SJSA1 (cell line): Measurements from ENCODE around the gene LRRN4CL. TPM values are rescaled to one million over a fixed set of nuclear protein-coding genes. Genes with fewer than 3 reads are reported as not detected.
"Not testable (repeated sequence)": the region's sequence is repeated elsewhere in the genome, so short reads cannot be mapped to it uniquely, and the experiment has no call there.

Experiments used
- DNase-seq, 2 experiments: peaks; one replicate each; pipeline ENCODE4 v3.0.0-alpha.2; 2015 to 2020; ENCODE audit warnings: low spot score in 2 of 2, low read depth in 1 of 2
- H3K27ac ChIP-seq: fragments of 250-450 bp; sonication (Bioruptor Pico); 2 replicates; pipeline ENCODE4 v1.5.1; 2020; ENCODE audit warnings: mild to moderate bottlenecking, moderate library complexity
- H3K27me3 ChIP-seq: fragments of 250-450 bp; sonication (Bioruptor Pico); replicated peaks from 2 replicates; pipeline ENCODE4 v1.5.1; 2020; ENCODE audit warnings: mild to moderate bottlenecking, moderate library complexity
- H3K36me3 ChIP-seq: fragments of 250-450 bp; sonication (Bioruptor Pico); 2 replicates; pipeline ENCODE4 v1.5.1; 2020; ENCODE audit warnings: mild to moderate bottlenecking
- H3K4me1 ChIP-seq: fragments of 250-450 bp; sonication (Bioruptor Pico); replicated peaks from 2 replicates; pipeline ENCODE4 v1.6.1; 2021; ENCODE audit warnings: mild to moderate bottlenecking
- H3K4me3 ChIP-seq: fragments of 250-450 bp; sonication (Bioruptor Pico); 2 replicates; pipeline ENCODE4 v1.5.1; 2020; ENCODE audit warnings: mild to moderate bottlenecking
- H3K9me3 ChIP-seq: fragments of 250-450 bp; sonication (Bioruptor Pico); replicated peaks from 2 replicates; pipeline ENCODE4 v1.5.1; 2020; ENCODE audit warnings: mild to moderate bottlenecking
- total RNA-seq: library from RNA; depleted of rRNA; stranded (reverse); fragments of >200 nt; shearing (Covaris generic); gene quantifications from 2 replicates; pipeline ENCODE4 v1.2.3, GENCODE V29; 2014

The LRRN4CL gene
- total RNA-seq, 1 experiment from 2014 or later, result 0.55 TPM

- Histone ChIP-seq H3K27ac (no peak overlapping the region), H3K4me3 (peak overlapping the region; percentile 90; the same call in 1 of the 2 replicates), H3K4me1 (peaks cover 24% of the 10 kb centered on the region)
These were observed 11.6 kb downstream of the LRRN4CL start for GRCh38 chr11:62677714-62678113.

GRCh38 chr11:62677156-62677555 lies 12.2 kb downstream of the LRRN4CL start:
- no peak overlapping the region for H3K27ac ChIP-seq

More at GRCh38 chr11:62677714-62678113, 11.6 kb downstream of the LRRN4CL start:
- Histone ChIP-seq H3K36me3 (peaks cover 54% of the 10 kb centered on the region), H3K27me3 (no peaks in the 10 kb centered on the region), H3K9me3 (no peaks in the 10 kb centered on the region)
- no peak for DNase-seq

DNA sequence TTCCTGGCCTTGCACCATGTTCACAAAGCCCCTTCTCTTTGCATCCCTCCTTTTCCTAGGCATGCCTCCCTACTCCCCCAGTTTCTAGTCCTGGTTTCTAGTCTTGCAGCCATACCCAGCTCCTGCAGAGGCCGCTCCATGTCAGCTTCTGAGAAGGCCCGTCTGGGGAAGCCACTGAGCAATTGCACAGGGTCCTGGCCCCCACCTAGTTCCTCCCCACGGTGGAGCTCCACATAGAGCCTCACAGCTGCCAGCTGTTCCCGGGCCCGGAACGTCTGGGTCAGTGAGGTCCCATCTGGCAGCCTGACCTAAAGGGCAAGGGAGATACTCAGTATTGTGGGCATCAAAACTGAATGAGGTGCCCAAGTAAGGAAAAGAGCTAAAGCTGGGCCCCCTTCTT lies 12.6 kb downstream of the LRRN4CL start:
- H3K27ac ChIP-seq, result no peak overlapping the region
- H3K27me3 ChIP-seq, result no peaks in the 10 kb centered on the region
- no peaks in the 10 kb centered on the region for H3K9me3 ChIP-seq
- no peak for DNase-seq
- peaks cover 27% of the 10 kb centered on the region for H3K4me1 ChIP-seq
- H3K36me3 ChIP-seq, result peaks cover 62% of the 10 kb centered on the region
- no peak overlapping the region for H3K4me3 ChIP-seq

More at GRCh38 chr11:62677156-62677555, 12.2 kb downstream of the LRRN4CL start:
- Histone ChIP-seq H3K36me3 (peaks cover 58% of the 10 kb centered on the region), H3K9me3 (no peaks in the 10 kb centered on the region), H3K4me1 (peaks cover 27% of the 10 kb centered on the region), H3K27me3 (no peaks in the 10 kb centered on the region), H3K4me3 (no peak overlapping the region)
- no peak for DNase-seq

DNA sequence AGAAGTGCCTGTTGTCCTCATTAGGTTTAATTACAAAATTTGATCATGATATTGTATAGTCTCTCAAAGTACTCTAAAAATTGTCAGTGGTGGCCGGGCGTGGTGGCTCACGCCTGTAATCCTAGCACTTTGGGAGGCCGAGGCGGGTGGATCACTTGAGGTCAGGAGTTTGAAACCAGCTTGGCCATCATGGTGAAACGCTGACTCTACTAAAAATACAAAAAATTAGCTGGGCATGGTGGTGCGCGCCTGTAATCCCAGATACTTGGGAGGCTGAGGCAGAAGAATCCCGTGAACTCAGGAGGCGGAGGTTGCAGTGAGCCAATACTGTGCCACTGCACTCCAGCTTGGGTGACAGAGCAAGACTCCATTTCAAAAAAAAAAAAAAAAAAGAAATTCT lies 13.9 kb downstream of the LRRN4CL start:
- not testable (repeated sequence) for DNase-seq

DNA sequence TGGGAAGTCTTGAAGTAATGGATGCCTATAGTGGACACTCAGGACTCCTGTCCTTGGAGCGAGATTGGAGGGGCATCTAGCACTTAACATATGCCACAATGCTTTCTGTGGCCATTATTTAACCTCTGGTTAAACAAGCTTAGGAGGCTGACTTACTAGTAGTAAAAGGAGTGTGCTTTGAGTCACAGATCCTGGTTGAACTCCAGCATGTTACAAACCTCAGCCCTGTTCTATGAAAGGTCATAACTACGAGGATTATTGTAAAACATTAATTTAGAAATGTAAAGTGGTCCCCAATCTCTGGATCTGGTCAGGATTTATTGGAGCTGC lies 16.2 kb downstream of the LRRN4CL start:
- no peak overlapping the region for H3K27ac ChIP-seq
- H3K27me3 ChIP-seq, result no peaks in the 10 kb centered on the region
- peaks cover 67% of the 10 kb centered on the region for H3K36me3 ChIP-seq
- DNase-seq, result no peak
- no peak overlapping the region for H3K4me3 ChIP-seq
- H3K9me3 ChIP-seq, result no peaks in the 10 kb centered on the region
- peaks cover 21% of the 10 kb centered on the region for H3K4me1 ChIP-seq

More for the DNA sequence above, 13.9 kb downstream of the LRRN4CL start:
- not testable (repeated sequence) for H3K27me3 ChIP-seq, H3K27ac ChIP-seq, H3K9me3 ChIP-seq, H3K4me3 ChIP-seq
- H3K36me3 ChIP-seq, result peaks cover 64% of the 10 kb centered on the region
- H3K4me1 ChIP-seq, result peaks cover 28% of the 10 kb centered on the region

DNA sequence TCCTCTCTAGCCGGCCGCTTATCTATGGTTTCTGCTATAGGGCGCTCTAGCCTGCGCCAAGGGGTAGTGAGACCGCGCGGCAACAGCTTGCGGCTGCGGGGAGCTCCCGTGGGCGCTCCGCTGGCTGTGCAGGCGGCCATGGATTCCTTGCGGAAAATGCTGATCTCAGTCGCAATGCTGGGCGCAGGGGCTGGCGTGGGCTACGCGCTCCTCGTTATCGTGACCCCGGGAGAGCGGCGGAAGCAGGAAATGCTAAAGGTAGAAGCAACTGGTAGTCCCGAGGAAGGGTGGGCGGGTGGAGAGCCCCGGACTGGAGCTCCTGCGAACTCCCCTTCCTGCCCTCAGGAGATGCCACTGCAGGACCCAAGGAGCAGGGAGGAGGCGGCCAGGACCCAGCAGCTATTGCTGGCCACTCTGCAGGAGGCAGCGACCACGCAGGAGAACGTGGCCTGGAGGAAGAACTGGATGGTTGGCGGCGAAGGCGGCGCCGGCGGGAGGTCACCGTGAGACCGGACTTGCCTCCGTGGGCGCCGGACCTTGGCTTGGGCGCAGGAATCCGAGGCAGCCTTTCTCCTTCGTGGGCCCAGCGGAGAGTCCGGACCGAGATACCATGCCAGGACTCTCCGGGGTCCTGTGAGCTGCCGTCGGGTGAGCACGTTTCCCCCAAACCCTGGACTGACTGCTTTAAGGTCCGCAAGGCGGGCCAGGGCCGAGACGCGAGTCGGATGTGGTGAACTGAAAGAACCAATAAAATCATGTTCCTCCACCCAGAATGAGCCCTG lies 17.5 kb downstream of the LRRN4CL start, which contains the start of the genes LBHD1 and UQCC3:
TSS of gene LBHD1 (minus strand) at position 660 of the 782 bp plus-strand sequence. CDS start 2,236 bp downstream, outside the sequence.
TSS of gene UQCC3 (plus strand) at position 66 of the 782 bp plus-strand sequence. CDS start at position 139, 73 bp downstream.
- Histone ChIP-seq H3K27me3 (no peaks in the 10 kb centered on the region), H3K9me3 (no peaks in the 10 kb centered on the region), H3K36me3 (peaks cover 67% of the 10 kb centered on the region), H3K4me3 (peak within 1 kb of the TSS; percentile 59), H3K4me1 (peaks cover 20% of the 10 kb centered on the region), H3K27ac (peak within 1 kb of the TSS; percentile 52)
- peak; percentile 90 to 95 for DNase-seq

GRCh38 chr11:62671236-62671607 lies 18.1 kb downstream of the LRRN4CL start:
- H3K9me3 ChIP-seq, result no peaks in the 10 kb centered on the region
- no peak for DNase-seq
- H3K36me3 ChIP-seq, result peaks cover 67% of the 10 kb centered on the region
- H3K4me1 ChIP-seq, result peaks cover 26% of the 10 kb centered on the region
- no peaks in the 10 kb centered on the region for H3K27me3 ChIP-seq
- H3K27ac ChIP-seq, result peak overlapping the region; percentile 52
- H3K4me3 ChIP-seq, result peak overlapping the region; percentile 59

- Histone ChIP-seq H3K4me1 (peaks cover 30% of the 10 kb centered on the region), H3K4me3 (no peak overlapping the region), H3K27ac (no peak overlapping the region), H3K9me3 (no peaks in the 10 kb centered on the region; the same call in 1 of the 2 replicates), H3K36me3 (peaks cover 65% of the 10 kb centered on the region), H3K27me3 (no peaks in the 10 kb centered on the region)
- no peak for DNase-seq
These were observed 19.7 kb downstream of the LRRN4CL start for GRCh38 chr11:62669420-62670161.

- no peak overlapping the region for H3K4me3 ChIP-seq
- H3K27me3 ChIP-seq, result no peaks in the 10 kb centered on the region
- no peak for DNase-seq
- H3K4me1 ChIP-seq, result peaks cover 24% of the 10 kb centered on the region
- H3K9me3 ChIP-seq, result no peaks in the 10 kb centered on the region; the same call in 1 of the 2 replicates
- peaks cover 53% of the 10 kb centered on the region for H3K36me3 ChIP-seq
- H3K27ac ChIP-seq, result no peak overlapping the region
These were observed 21.9 kb downstream of the LRRN4CL start for GRCh38 chr11:62667460-62667859.

DNA sequence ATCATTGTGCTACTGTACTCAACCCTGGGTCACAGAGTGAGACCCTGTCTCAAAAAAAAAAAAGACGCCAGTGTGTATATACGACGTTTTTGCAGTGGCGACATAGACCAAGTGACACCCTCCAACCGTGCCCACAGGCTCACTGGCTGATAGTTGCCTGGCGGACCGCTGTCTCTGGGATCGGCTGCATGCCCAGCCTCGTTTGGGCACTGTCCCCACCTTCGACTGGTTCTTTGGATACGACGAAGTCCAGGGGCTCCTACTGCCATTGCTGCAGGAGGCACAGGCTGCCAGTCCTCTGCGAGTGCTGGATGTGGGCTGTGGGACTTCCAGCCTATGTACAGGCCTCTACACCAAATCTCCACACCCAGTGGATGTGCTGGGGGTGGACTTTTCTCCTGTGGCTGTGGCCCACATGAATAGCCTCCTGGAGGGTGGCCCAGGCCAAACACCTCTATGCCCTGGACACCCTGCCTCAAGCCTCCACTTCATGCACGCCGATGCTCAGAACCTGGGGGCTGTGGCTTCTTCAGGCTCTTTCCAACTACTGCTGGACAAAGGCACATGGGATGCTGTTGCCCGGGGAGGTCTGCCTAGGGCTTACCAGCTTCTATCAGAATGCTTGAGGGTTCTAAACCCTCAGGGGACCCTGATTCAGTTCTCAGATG lies 22.9 kb downstream of the LRRN4CL start:
- no peak for DNase-seq

DNA sequence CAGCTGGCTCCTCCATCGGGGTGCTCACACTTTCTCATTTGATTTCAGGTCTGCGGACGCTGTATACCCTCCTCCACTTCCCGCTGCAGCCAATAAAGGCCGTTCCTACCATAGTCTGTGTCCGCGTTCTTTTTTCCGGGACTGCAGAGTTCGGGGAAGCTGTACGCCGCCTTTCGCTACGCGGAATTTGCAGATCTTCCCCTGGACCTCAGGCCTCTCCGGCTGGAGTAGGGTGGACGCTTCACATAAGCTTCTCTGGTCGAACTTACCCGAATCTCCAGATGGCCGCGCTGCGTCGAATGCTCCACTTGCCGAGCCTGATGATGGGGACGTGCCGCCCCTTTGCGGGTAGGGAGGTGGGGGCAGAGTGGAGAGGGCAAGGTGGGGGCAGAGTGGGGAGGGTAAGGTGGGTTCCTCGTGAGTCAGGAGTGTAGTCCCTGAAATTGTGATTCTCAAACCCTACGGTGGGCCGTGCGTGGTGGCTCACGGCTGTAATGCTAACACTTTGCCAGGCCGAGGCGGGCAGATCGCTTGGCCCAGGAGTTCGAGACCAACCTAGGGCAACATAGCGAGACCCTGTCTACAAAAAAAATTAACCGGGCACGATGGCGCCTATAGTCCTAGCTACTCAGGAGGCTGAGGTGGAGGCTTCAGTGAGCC lies 23.6 kb downstream of the LRRN4CL start:
- Histone ChIP-seq H3K36me3 (peaks cover 60% of the 10 kb centered on the region), H3K4me1 (peaks cover 18% of the 10 kb centered on the region)
- DNase-seq, result peak in 1 of 2 experiments; percentile 70

More for the DNA sequence above, 22.9 kb downstream of the LRRN4CL start:
- peaks cover 54% of the 10 kb centered on the region for H3K36me3 ChIP-seq
- H3K4me1 ChIP-seq, result peaks cover 23% of the 10 kb centered on the region
- H3K4me3 ChIP-seq, result peak overlapping the region; percentile 61
- H3K27me3 ChIP-seq, result no peaks in the 10 kb centered on the region
- no peaks in the 10 kb centered on the region; the same call in 1 of the 2 replicates for H3K9me3 ChIP-seq
- 0 out of 2 replicates have a peak overlapping the region, but pooled peaks have one; percentile 37 for H3K27ac ChIP-seq

DNA sequence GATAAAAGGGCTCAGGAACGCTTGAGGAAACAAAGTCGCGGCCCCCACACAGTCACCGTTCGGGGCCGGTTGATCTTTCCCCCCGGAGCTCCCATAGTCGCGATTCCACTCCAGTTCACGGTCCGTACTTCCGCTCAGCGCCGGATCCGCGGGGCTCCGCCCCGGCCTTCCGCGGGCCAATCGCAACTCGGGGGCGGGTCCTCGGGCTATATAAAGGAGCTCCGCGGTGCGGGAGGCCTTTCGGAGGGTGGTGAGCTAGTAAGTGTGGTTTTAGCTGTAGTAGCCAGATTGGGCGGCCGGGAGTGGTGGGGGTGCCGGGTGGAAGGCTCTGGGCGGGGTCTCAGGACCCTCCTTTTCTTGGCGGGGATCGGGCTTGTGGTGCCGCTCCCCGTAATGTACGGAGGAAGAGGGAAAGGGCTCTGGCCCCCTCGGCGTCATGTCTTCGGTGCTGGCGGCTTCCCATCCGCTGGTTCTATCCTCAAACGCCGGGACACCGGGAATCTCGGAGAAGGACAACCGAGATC lies 24.2 kb downstream of the LRRN4CL start, which contains the start of the genes C11orf98 and CSKMT:
TSS of gene C11orf98 (minus strand) at position 136 of the 524 bp plus-strand sequence. CDS start at position 95, 41 bp downstream.
TSS of gene CSKMT (plus strand) at position 238 of the 524 bp plus-strand sequence. CDS start 568 bp downstream, outside the sequence.
- Histone ChIP-seq H3K27ac (peak within 1 kb of the TSS; percentile 37), H3K27me3 (no peaks in the 10 kb centered on the region), H3K4me3 (peak within 1 kb of the TSS; percentile 61), H3K36me3 (peaks cover 60% of the 10 kb centered on the region), H3K4me1 (peaks cover 14% of the 10 kb centered on the region), H3K9me3 (no peaks in the 10 kb centered on the region; the same call in 1 of the 2 replicates)
- peak; percentile 98 to 99 for DNase-seq

More for the DNA sequence above, 23.6 kb downstream of the LRRN4CL start:
- Histone ChIP-seq H3K9me3 (no peaks in the 10 kb centered on the region; the same call in 1 of the 2 replicates), H3K27me3 (no peaks in the 10 kb centered on the region), H3K4me3 (peak overlapping the region; percentile 61), H3K27ac (peak overlapping the region; percentile 37)
